ENCODE data around the gene WAC. TPM values are rescaled to one million over a fixed set of nuclear protein-coding genes. Genes with fewer than 3 reads are reported as not detected.

The WAC gene
- total and polyA plus RNA-seq, 2 of the 13 experiments (the other 11 are each of a cell fraction or from before 2014, with no cell fraction given) = 69.1 to 96.2 TPM

DNA sequence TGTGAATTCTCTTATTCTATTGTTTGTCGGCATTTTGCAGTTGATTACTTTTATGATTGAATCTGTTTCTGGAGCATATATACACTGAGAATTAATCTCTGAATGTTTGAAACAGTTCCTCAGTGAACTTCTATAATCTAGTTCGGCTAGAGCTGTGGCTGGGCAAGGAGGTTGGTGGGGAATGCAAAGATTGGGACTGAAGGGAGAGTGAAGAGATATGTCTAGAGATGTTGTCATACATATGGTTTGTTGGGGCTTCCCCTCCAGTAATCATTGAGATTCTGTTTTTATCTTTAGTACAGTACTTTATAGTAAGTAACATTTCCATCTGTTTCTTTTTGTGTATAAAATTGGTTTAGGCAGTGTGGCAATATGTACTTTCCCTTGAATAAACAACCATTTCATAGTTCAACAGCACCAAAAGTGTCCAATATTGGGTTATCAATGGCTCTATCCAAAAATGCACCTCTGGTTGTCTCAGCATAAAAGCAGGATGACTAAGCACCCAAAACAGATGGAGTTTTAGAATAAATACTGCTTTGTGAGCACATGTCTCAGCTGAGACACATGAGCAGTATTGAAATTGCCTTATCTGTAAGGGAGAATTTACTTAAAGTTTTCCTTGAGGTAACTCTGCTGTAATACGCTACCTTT, 36.7 kb downstream of the WAC start (continued):
- TF ChIP-seq, protein P1, sequence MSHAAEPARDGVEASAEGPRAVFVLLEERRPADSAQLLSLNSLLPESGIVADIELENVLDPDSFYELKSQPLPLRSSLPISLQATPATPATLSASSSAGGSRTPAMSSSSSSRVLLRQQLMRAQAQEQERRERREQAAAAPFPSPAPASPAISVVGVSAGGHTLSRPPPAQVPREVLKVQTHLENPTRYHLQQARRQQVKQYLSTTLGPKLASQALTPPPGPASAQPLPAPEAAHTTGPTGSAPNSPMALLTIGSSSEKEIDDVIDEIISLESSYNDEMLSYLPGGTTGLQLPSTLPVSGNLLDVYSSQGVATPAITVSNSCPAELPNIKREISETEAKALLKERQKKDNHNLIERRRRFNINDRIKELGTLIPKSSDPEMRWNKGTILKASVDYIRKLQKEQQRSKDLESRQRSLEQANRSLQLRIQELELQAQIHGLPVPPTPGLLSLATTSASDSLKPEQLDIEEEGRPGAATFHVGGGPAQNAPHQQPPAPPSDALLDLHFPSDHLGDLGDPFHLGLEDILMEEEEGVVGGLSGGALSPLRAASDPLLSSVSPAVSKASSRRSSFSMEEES (CRISPR knock-in tag; IDR thresholded peaks at IDR 0.05) = no peak
- TF ChIP-seq, protein P2, sequence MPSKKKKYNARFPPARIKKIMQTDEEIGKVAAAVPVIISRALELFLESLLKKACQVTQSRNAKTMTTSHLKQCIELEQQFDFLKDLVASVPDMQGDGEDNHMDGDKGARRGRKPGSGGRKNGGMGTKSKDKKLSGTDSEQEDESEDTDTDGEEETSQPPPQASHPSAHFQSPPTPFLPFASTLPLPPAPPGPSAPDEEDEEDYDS (CRISPR knock-in tag; IDR thresholded peaks at IDR 0.05) = no peak
- TF ChIP-seq, protein P3, sequence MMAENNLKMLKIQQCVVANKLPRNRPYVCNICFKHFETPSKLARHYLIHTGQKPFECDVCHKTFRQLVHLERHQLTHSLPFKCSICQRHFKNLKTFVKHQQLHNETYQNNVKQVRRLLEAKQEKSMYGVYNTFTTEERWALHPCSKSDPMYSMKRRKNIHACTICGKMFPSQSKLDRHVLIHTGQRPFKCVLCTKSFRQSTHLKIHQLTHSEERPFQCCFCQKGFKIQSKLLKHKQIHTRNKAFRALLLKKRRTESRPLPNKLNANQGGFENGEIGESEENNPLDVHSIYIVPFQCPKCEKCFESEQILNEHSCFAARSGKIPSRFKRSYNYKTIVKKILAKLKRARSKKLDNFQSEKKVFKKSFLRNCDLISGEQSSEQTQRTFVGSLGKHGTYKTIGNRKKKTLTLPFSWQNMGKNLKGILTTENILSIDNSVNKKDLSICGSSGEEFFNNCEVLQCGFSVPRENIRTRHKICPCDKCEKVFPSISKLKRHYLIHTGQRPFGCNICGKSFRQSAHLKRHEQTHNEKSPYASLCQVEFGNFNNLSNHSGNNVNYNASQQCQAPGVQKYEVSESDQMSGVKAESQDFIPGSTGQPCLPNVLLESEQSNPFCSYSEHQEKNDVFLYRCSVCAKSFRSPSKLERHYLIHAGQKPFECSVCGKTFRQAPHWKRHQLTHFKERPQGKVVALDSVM (CRISPR knock-in tag; IDR thresholded peaks at IDR 0.05) = no peak
- TF ChIP-seq, protein P4, sequence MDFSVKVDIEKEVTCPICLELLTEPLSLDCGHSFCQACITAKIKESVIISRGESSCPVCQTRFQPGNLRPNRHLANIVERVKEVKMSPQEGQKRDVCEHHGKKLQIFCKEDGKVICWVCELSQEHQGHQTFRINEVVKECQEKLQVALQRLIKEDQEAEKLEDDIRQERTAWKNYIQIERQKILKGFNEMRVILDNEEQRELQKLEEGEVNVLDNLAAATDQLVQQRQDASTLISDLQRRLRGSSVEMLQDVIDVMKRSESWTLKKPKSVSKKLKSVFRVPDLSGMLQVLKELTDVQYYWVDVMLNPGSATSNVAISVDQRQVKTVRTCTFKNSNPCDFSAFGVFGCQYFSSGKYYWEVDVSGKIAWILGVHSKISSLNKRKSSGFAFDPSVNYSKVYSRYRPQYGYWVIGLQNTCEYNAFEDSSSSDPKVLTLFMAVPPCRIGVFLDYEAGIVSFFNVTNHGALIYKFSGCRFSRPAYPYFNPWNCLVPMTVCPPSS (IDR thresholded peaks at IDR 0.05) = no peak
- no peak for TF ChIP-seq MEIS2 (CRISPR knock-in tag; IDR thresholded peaks at IDR 0.05)
- TF ChIP-seq, protein P5, sequence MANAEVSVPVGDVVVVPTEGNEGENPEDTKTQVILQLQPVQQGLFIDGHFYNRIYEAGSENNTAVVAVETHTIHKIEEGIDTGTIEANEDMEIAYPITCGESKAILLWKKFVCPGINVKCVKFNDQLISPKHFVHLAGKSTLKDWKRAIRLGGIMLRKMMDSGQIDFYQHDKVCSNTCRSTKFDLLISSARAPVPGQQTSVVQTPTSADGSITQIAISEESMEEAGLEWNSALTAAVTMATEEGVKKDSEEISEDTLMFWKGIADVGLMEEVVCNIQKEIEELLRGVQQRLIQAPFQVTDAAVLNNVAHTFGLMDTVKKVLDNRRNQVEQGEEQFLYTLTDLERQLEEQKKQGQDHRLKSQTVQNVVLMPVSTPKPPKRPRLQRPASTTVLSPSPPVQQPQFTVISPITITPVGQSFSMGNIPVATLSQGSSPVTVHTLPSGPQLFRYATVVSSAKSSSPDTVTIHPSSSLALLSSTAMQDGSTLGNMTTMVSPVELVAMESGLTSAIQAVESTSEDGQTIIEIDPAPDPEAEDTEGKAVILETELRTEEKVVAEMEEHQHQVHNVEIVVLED (CRISPR knock-in tag; IDR thresholded peaks at IDR 0.05; ENCODE audit: borderline replicate concordance) = no peak
- TF ChIP-seq, protein P6, sequence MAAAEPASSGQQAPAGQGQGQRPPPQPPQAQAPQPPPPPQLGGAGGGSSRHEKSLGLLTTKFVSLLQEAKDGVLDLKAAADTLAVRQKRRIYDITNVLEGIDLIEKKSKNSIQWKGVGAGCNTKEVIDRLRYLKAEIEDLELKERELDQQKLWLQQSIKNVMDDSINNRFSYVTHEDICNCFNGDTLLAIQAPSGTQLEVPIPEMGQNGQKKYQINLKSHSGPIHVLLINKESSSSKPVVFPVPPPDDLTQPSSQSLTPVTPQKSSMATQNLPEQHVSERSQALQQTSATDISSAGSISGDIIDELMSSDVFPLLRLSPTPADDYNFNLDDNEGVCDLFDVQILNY (CRISPR knock-in tag; conservative IDR thresholded peaks at IDR 0.05) = no peak
- no peak for TF ChIP-seq FOXK2 (IDR thresholded peaks at IDR 0.05)
- no peak for TF ChIP-seq SYNCRIP (IDR thresholded peaks at IDR 0.05; ENCODE audit: insufficient read depth, low read depth, low read length)
- no peak for TF ChIP-seq RXRB (CRISPR knock-in tag; IDR thresholded peaks at IDR 0.05; ENCODE audit: borderline replicate concordance)
- no peak for TF ChIP-seq ZNF441 (CRISPR knock-in tag; IDR thresholded peaks at IDR 0.05; ENCODE audit: borderline replicate concordance)
- TF ChIP-seq, protein P7, sequence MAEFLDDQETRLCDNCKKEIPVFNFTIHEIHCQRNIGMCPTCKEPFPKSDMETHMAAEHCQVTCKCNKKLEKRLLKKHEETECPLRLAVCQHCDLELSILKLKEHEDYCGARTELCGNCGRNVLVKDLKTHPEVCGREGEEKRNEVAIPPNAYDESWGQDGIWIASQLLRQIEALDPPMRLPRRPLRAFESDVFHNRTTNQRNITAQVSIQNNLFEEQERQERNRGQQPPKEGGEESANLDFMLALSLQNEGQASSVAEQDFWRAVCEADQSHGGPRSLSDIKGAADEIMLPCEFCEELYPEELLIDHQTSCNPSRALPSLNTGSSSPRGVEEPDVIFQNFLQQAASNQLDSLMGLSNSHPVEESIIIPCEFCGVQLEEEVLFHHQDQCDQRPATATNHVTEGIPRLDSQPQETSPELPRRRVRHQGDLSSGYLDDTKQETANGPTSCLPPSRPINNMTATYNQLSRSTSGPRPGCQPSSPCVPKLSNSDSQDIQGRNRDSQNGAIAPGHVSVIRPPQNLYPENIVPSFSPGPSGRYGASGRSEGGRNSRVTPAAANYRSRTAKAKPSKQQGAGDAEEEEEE (CRISPR knock-in tag; IDR thresholded peaks at IDR 0.05; ENCODE audit: borderline replicate concordance) = no peak
- no peak for TF ChIP-seq ZFP41 (CRISPR knock-in tag; IDR thresholded peaks at IDR 0.05; ENCODE audit: borderline replicate concordance)
- TF ChIP-seq SP5 (CRISPR knock-in tag; IDR thresholded peaks at IDR 0.05; ENCODE audit: borderline replicate concordance, low read depth) = no peak
- no peak for TF ChIP-seq NR2F6 (IDR thresholded peaks at IDR 0.05)
- 0 out of 2 replicates have a peak, but pooled peaks have one; percentile 4 for TF ChIP-seq NR2F6 (CRISPR knock-in tag; IDR thresholded peaks at IDR 0.05)
- TF ChIP-seq, protein P8, sequence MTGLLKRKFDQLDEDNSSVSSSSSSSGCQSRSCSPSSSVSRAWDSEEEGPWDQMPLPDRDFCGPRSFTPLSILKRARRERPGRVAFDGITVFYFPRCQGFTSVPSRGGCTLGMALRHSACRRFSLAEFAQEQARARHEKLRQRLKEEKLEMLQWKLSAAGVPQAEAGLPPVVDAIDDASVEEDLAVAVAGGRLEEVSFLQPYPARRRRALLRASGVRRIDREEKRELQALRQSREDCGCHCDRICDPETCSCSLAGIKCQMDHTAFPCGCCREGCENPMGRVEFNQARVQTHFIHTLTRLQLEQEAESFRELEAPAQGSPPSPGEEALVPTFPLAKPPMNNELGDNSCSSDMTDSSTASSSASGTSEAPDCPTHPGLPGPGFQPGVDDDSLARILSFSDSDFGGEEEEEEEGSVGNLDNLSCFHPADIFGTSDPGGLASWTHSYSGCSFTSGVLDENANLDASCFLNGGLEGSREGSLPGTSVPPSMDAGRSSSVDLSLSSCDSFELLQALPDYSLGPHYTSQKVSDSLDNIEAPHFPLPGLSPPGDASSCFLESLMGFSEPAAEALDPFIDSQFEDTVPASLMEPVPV (CRISPR knock-in tag; IDR thresholded peaks at IDR 0.05) = no peak
- TF ChIP-seq TGIF2 (CRISPR knock-in tag; IDR thresholded peaks at IDR 0.05) = no peak
- TF ChIP-seq ZNF713 (CRISPR knock-in tag; IDR thresholded peaks at IDR 0.05) = no peak
